Upper lobe of left lung (tissue), 6 donors: ENCODE data around the gene CSRP1. TPM values are rescaled to one million over a fixed set of nuclear protein-coding genes. Genes with fewer than 3 reads are reported as not detected.
"Not testable (repeated sequence)": the region's sequence is repeated elsewhere in the genome, so short reads cannot be mapped to it uniquely, and the experiment has no call there.

ENCODE experiments used
- ATAC-seq, 2 donors: fragments of 200-7000 bp; cut with Tn5 transposase; one replicate each; pipeline ENCODE4 v1.9.1; 2022; ENCODE audit warnings: mild to moderate bottlenecking in 2 of 2, moderate library complexity in 2 of 2; ENCODE audit not compliant: low FRiP score in 2 of 2
- DNase-seq, 2 donors: peaks; one replicate each; pipeline ENCODE4 v3.0.0-alpha.2; 2019 to 2020
- H3K27ac ChIP-seq, 4 donors: fragments of 200-600 bp; sonication (generic); one replicate each; pipeline ENCODE4 v1.5.1; 2016 to 2019
- H3K27me3 ChIP-seq, 4 donors: fragments of 200-600 bp; sonication (generic); one replicate each; pipeline ENCODE4 v1.5.1; 2017 to 2019
- H3K36me3 ChIP-seq, 4 donors: fragments of 200-600 bp; sonication (generic); one replicate each; pipeline ENCODE4 v1.5.1; 2016 to 2019
- H3K4me1 ChIP-seq, 4 donors: fragments of 200-600 bp; sonication (generic); one replicate each; pipeline ENCODE4 v1.5.1; 2018 to 2019
- H3K4me3 ChIP-seq, 4 donors: fragments of 200-600 bp; sonication (generic); one replicate each; pipeline ENCODE4 v1.5.1; 2017 to 2019; ENCODE audit warnings: mild to moderate bottlenecking in 2 of 4, moderate library complexity in 1 of 4
- H3K9me3 ChIP-seq, 4 donors: fragments of 200-600 bp; sonication (generic); one replicate each; pipeline ENCODE4 v1.5.1; 2018 to 2019
- CTCF ChIP-seq, 6 experiments: fragments of 450-650 bp in 4 of 6; fragments of 200-600 bp in 2 of 6; sonication (generic) in 2 of 6; IDR thresholded peaks; one replicate each; pipeline ENCODE4 v1.5.1; 2016 to 2019; ENCODE audit warnings: antibody characterized with exemption in 6 of 6
- EP300 ChIP-seq, 4 donors: sonication (generic); formaldehyde crosslinking; IDR thresholded peaks; one replicate each; pipeline ENCODE4 v1.5.1; 2017; ENCODE audit warnings: antibody characterized with exemption in 4 of 4, control low read depth in 2 of 4
- POLR2A ChIP-seq, 4 donors: fragments of 450-650 bp; IDR thresholded peaks; one replicate each; pipeline ENCODE4 v1.5.1; 2016 to 2017; ENCODE audit warnings: antibody characterized with exemption in 4 of 4, mild to moderate bottlenecking in 2 of 4
- POLR2AphosphoS5 ChIP-seq, 2 donors: sonication (generic); formaldehyde crosslinking; IDR thresholded peaks; one replicate each; pipeline ENCODE4 v1.5.1; 2017; ENCODE audit warnings: antibody characterized with exemption in 2 of 2
- WGBS, 2 donors: methylation state at CpG; one replicate each; pipeline ENCODE4 v1.1.5; 2017 to 2018; 5-methylcytosine and 5-hydroxymethylcytosine counted together
- total RNA-seq, 6 donors: library from RNA; depleted of rRNA in 4 of 6; stranded (reverse); fragments of >200 nt in 4 of 6; gene quantifications; one replicate each; pipeline versions ENCODE4 v1.1.0 to v1.2.1, GENCODE V29; 2016 to 2021
- donor health status: DM: no; HTN: no; CAD: no; lungs with moderate emphysema.
- donor health status: DM: no; HTN: yes; CAD: no; lungs with severe emphysema.

Gene CSRP1
- total RNA-seq, 6 donors from 2014 or later, result 200 to 495 (median 327) TPM

DNA sequence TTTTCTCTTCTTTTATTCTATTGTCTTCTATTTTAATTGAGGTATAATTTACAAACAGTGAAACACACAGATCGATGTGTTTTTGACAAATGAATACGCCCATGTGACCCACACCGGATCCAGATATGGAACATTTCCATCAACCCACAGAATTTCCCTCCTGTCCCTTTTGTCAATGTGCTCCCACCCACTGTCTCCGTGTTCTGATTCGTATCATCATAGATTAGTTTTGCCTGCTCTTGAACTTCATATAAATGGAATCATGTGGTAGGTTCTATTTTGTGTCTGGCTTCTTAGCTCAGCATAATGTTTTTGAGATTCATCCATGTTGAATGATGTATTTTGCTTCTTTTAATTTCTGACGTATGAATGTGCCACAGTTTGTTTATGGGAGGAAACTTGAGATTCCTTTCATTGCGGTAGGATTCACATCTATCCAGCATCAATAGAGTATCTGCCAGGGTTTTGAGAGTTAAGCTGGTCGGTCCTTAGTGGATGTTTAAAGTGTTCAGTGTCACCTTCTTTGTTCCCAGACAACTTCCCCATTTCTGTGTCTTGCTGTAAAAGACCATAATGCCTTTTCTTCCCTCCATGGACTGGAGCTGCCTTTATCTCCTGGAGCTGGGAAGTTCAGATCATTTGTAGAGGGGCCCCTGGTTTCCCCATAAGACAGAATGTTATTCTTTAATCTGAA, 46.7 kb upstream of the CSRP1 start:
- Histone ChIP-seq H3K9me3 (no peaks in the 10 kb centered on the region), H3K36me3 (no peaks in the 10 kb centered on the region), H3K27ac (peak overlapping the region; percentile 72 to 84 (median 80)), H3K4me1 (peaks cover 28 to 59% (median 46%) of the 10 kb centered on the region in 4 donors), H3K27me3 (no peaks in the 10 kb centered on the region), H3K4me3 (no peak overlapping the region)
- DNase-seq (no peak), ATAC-seq (no peak)
- no peak for TF ChIP-seq POLR2AphosphoS5 (IDR thresholded peaks at IDR 0.05)
- peak in 1 of 4 donors; percentile 15 for TF ChIP-seq EP300 (IDR thresholded peaks at IDR 0.05)
- no peak for TF ChIP-seq CTCF (IDR thresholded peaks at IDR 0.05)
- no peak for TF ChIP-seq POLR2A (IDR thresholded peaks at IDR 0.05)
- 53 to 56% methylated on average over 8 of the region's 8 CpGs for WGBS, 2 donors

DNA sequence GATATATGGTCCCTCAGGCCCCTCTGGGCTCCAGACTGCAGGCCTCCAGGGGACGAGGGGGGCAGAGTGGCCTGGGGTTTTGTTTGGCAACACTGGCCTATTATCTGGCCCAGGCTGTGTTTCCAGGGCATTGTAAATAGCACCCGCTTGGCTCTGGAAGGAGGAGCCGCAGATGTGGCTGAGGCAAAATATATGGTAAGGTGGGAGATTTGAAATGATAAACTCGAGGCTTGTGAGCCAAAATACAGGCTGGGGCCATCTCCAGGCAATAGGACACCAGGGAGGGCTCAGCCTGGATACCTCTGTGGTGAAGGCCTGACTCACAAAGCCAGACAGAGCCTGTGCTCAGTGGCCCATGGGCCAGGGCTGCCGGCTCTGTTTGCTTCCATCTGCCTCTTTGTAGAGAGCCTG, 46.0 kb upstream of the CSRP1 start:
- ATAC-seq, result peak in 1 of 2 donors; percentile 47
- no peaks in the 10 kb centered on the region for H3K9me3 ChIP-seq
- peak overlapping the region; percentile 72 to 84 (median 80) for H3K27ac ChIP-seq
- peaks cover 28 to 59% (median 46%) of the 10 kb centered on the region in 4 donors for H3K4me1 ChIP-seq
- TF ChIP-seq POLR2AphosphoS5 (IDR thresholded peaks at IDR 0.05), result no peak
- no peak for TF ChIP-seq CTCF (IDR thresholded peaks at IDR 0.05)
- no peak for TF ChIP-seq EP300 (IDR thresholded peaks at IDR 0.05)
- TF ChIP-seq POLR2A (IDR thresholded peaks at IDR 0.05), result no peak
- WGBS, 2 donors, result 57 to 72% methylated on average over 4 to 5 of the region's 5 CpGs
- H3K27me3 ChIP-seq, result no peaks in the 10 kb centered on the region
- H3K36me3 ChIP-seq, result no peaks in the 10 kb centered on the region
- H3K4me3 ChIP-seq, result no peak overlapping the region
- no peak for DNase-seq

DNA sequence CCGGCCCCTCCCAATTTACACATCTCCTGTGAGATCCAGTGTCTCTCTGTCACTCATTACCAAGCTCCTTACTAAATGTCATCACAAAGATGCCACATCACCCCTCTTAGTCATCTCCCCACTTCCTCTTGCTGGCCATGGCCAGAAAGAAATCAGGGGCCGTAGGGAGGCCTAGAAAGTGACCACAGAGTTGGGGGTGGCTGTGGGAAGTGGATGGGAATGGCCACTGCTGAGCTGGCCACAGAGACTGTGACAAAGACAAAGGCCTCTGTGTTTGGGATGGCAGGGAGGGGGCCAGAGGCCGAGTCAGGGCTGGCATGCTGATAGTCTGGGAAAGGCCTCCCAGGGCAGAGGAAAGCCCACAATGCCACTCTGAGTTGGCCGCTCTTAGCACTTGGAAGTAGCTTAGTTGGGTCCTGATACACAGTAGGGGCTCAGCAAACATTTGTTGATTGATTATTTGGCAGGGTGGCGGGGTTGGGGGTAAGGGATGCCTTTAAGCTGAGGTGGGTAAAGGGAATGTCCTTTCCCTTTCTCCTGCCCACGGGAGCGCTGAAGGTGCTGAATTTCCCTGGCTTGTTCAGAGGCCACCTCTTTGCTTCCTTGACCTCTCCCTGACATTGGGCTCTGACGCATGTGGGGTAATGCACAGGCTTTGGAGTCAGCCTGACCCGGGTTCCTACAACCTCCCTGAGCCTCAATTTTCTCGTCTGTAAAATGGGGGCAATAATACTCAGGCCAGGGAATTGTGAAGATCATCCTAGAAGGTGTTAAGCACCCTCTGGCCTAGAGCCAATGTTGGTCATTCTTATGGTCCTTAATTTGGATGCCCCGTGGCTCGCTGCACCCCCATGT, 45.2 kb upstream of the CSRP1 start:
- H3K9me3 ChIP-seq, result no peaks in the 10 kb centered on the region
- H3K4me1 ChIP-seq, result peaks cover 24 to 53% (median 41%) of the 10 kb centered on the region in 4 donors
- DNase-seq (peak in 1 of 2 donors; percentile 58), ATAC-seq (peak; percentile 17 to 56)
- 73 to 81% methylated on average over 11 to 12 of the region's 12 CpGs for WGBS, 2 donors
- TF ChIP-seq POLR2A (IDR thresholded peaks at IDR 0.05) (no peak), CTCF (IDR thresholded peaks at IDR 0.05) (no peak), EP300 (IDR thresholded peaks at IDR 0.05) (peak in 1 of 4 donors; percentile 13), POLR2AphosphoS5 (IDR thresholded peaks at IDR 0.05) (peak in 1 of 2 donors; percentile 26)
- H3K27me3 ChIP-seq, result no peaks in the 10 kb centered on the region
- H3K4me3 ChIP-seq, result no peak overlapping the region
- H3K36me3 ChIP-seq, result no peaks in the 10 kb centered on the region
- H3K27ac ChIP-seq, result peak overlapping the region; percentile 72 to 84 (median 80)

- 95 to 96% methylated on average over 3 of the region's 3 CpGs for WGBS, 2 donors
- Histone ChIP-seq H3K27ac (peak overlapping the region in 1 of 4 donors; percentile 5), H3K27me3 (no peaks in the 10 kb centered on the region), H3K4me1 (peaks cover 27 to 44% (median 35%) of the 10 kb centered on the region in 4 donors), H3K9me3 (no peaks in the 10 kb centered on the region), H3K4me3 (no peak overlapping the region), H3K36me3 (no peaks in the 10 kb centered on the region)
- DNase-seq, result no peak
- no peak for ATAC-seq
- no peak for TF ChIP-seq POLR2A (IDR thresholded peaks at IDR 0.05)
- no peak for TF ChIP-seq POLR2AphosphoS5 (IDR thresholded peaks at IDR 0.05)
- no peak for TF ChIP-seq EP300 (IDR thresholded peaks at IDR 0.05)
- TF ChIP-seq CTCF (IDR thresholded peaks at IDR 0.05), result no peak
Measured at GRCh38 chr1:201551096-201551495, 44.2 kb upstream of the CSRP1 start.

GRCh38 chr1:201549522-201549921, 42.6 kb upstream of the CSRP1 start:
- not testable (repeated sequence) for H3K4me3 ChIP-seq, H3K9me3 ChIP-seq, DNase-seq, ATAC-seq, H3K36me3 ChIP-seq, H3K27me3 ChIP-seq
- Histone ChIP-seq H3K27ac (peak overlapping the region in 2 of 4 donors; percentile 31 to 60), H3K4me1 (peaks cover 22 to 35% (median 28%) of the 10 kb centered on the region in 4 donors)
- 94 to 100% methylated on average over 1 to 5 of the region's 5 CpGs for WGBS, 2 donors
